Sigmoid colon (tissue), 7 donors: ENCODE data around the gene SZT2. TPM values are rescaled to one million over a fixed set of nuclear protein-coding genes. Genes with fewer than 3 reads are reported as not detected.
"Not testable (repeated sequence)": the region's sequence is repeated elsewhere in the genome, so short reads cannot be mapped to it uniquely, and the experiment has no call there.

Experiments used
- DNase-seq: peaks from one replicate; pipeline ENCODE4 v3.0.0-alpha.2; 2019
- H3K27ac ChIP-seq, 4 donors: fragments of 200-600 bp; sonication (generic); one replicate each; pipeline ENCODE4 v1.5.1; 2016 to 2019; ENCODE audit warnings: mild to moderate bottlenecking in 1 of 4
- H3K27me3 ChIP-seq, 3 donors: fragments of 200-600 bp; sonication (generic); one replicate each; pipeline ENCODE4 v1.5.1; 2019; ENCODE audit warnings: mild to moderate bottlenecking in 1 of 3
- H3K36me3 ChIP-seq, 4 donors: fragments of 200-600 bp; sonication (generic); one replicate each; pipeline ENCODE4 v1.5.1; 2016 to 2019
- H3K4me1 ChIP-seq, 4 donors: fragments of 200-600 bp; sonication (generic); one replicate each; pipeline ENCODE4 v1.5.1; 2017 to 2019
- H3K4me3 ChIP-seq, 4 donors: fragments of 200-600 bp; sonication (generic); one replicate each; pipeline ENCODE4 v1.5.1; 2017 to 2019; ENCODE audit warnings: mild to moderate bottlenecking in 2 of 4, moderate library complexity in 1 of 4
- H3K9me3 ChIP-seq, 4 donors: fragments of 200-600 bp in 3 of 4; sonication (generic) in 3 of 4; one replicate each; pipeline versions ENCODE4 v1.5.1 to v1.6.1; 2013 to 2019
- CTCF ChIP-seq, 4 experiments: fragments of 450-650 bp in 3 of 4; fragments of 200-600 bp in 1 of 4; IDR thresholded peaks; one replicate each; pipeline ENCODE4 v1.5.1; 2016 to 2019; ENCODE audit warnings: antibody characterized with exemption in 4 of 4, mild to moderate bottlenecking in 3 of 4, moderate library complexity in 2 of 4
- EP300 ChIP-seq, 4 donors: sonication (generic); formaldehyde crosslinking; IDR thresholded peaks; one replicate each; pipeline ENCODE4 v1.6.1; 2017; ENCODE audit warnings: antibody characterized with exemption in 4 of 4
- POLR2A ChIP-seq, 2 donors: fragments of 450-650 bp; IDR thresholded peaks; one replicate each; pipeline ENCODE4 v1.6.1; 2016; ENCODE audit warnings: antibody characterized with exemption in 2 of 2, mild to moderate bottlenecking in 2 of 2, moderate library complexity in 2 of 2
- POLR2AphosphoS5 ChIP-seq, 4 donors: sonication (generic); formaldehyde crosslinking; IDR thresholded peaks; one replicate each; pipeline ENCODE4 v1.6.1; 2017; ENCODE audit warnings: antibody characterized with exemption in 4 of 4
- WGBS, 2 donors: extraction: QIAGEN DNeasy Blood & Tissue Kit; methylation state at CpG; one replicate each; pipeline ENCODE4 v1.1.7; 2013; 5-methylcytosine and 5-hydroxymethylcytosine counted together
- intact Hi-C: fragments of 100-400 bp; cut with DNase I; formaldehyde crosslinking; loops from one replicate; pipeline ENCODE4 v1.15.1; 2023
- polyA plus RNA-seq, 3 donors: library from polyadenylated mRNA; stranded (reverse); fragments of 200-250 nt; gene quantifications; one replicate each; pipeline ENCODE4 v1.2.3, GENCODE V29; 2013
- small RNA-seq, 3 donors: library from RNA; depleted of rRNA; stranded (forward); fragments of <200 nt; gene quantifications; one replicate each; pipeline ENCODE3, GENCODE V24; 2016
- total RNA-seq, 4 donors: library from RNA; depleted of rRNA; stranded (reverse); fragments of >200 nt; gene quantifications; one replicate each; pipeline ENCODE4 v1.1.0, GENCODE V29; 2016
- donor health status: healthy with polysubstance abuse.
- donor health status: Bipolar disorder and iron deficiency.
- donor health status: healthy.

The SZT2 gene
- total and polyA plus RNA-seq, 7 donors: 4.6 to 47.4 (median 19.3) TPM

GRCh38 chr1:43493661-43494450, 104.2 kb downstream of the SZT2 start:
- Histone ChIP-seq H3K9me3 (peaks cover 3 to 5% (median 3%) of the 10 kb centered on the region in 4 donors), H3K4me1 (no peaks in the 10 kb centered on the region), H3K36me3 (no peaks in the 10 kb centered on the region), H3K27me3 (no peaks in the 10 kb centered on the region), H3K27ac (no peak overlapping the region), H3K4me3 (no peak overlapping the region)
- WGBS, 2 donors: 63 to 74% methylated on average over 11 of the region's 11 CpGs
- TF ChIP-seq CTCF (IDR thresholded peaks at IDR 0.05) (no peak), EP300 (IDR thresholded peaks at IDR 0.05) (no peak), POLR2A (IDR thresholded peaks at IDR 0.05) (no peak), POLR2AphosphoS5 (IDR thresholded peaks at IDR 0.05) (no peak)
- intact Hi-C loops: no loop called here
- no peak for DNase-seq

- H3K4me1 ChIP-seq: no peaks in the 10 kb centered on the region
- no peak overlapping the region for H3K4me3 ChIP-seq
- WGBS, 2 donors: 87 to 92% methylated on average over 7 of the region's 7 CpGs
- TF ChIP-seq CTCF (IDR thresholded peaks at IDR 0.05): no peak
- TF ChIP-seq POLR2AphosphoS5 (IDR thresholded peaks at IDR 0.05): no peak
- no peak for TF ChIP-seq EP300 (IDR thresholded peaks at IDR 0.05)
- TF ChIP-seq POLR2A (IDR thresholded peaks at IDR 0.05): no peak
- intact Hi-C loops: no loop called here
- DNase-seq: no peak
- no peaks in the 10 kb centered on the region for H3K27me3 ChIP-seq
- H3K36me3 ChIP-seq: no peaks in the 10 kb centered on the region
- no peak overlapping the region for H3K27ac ChIP-seq
- peaks cover 2 to 5% (median 3%) of the 10 kb centered on the region in 4 donors for H3K9me3 ChIP-seq
Measured at GRCh38 chr1:43495204-43495603, 105.5 kb downstream of the SZT2 start.

- DNase-seq: no peak
- no peaks in the 10 kb centered on the region for H3K4me1 ChIP-seq
- intact Hi-C loops: no loop called here
Measured at GRCh38 chr1:43499898-43500297, 110.2 kb downstream of the SZT2 start.

GRCh38 chr1:43501806-43502205, 112.1 kb downstream of the SZT2 start:
- H3K36me3 ChIP-seq, H3K9me3 ChIP-seq, DNase-seq, intact Hi-C loops, H3K4me1 ChIP-seq, H3K27ac ChIP-seq, H3K4me3 ChIP-seq, H3K27me3 ChIP-seq: not testable (repeated sequence)
- 96 to 98% methylated on average over 20 to 24 of the region's 33 CpGs for WGBS, 2 donors

More at GRCh38 chr1:43499898-43500297, 110.2 kb downstream of the SZT2 start:
- no peaks in the 10 kb centered on the region for H3K27me3 ChIP-seq
- H3K4me3 ChIP-seq: no peak overlapping the region
- H3K9me3 ChIP-seq: no peaks in the 10 kb centered on the region
- H3K27ac ChIP-seq: no peak overlapping the region
- 87 to 90% methylated on average over 6 of the region's 6 CpGs for WGBS, 2 donors
- TF ChIP-seq POLR2A (IDR thresholded peaks at IDR 0.05) (no peak), CTCF (IDR thresholded peaks at IDR 0.05) (no peak), POLR2AphosphoS5 (IDR thresholded peaks at IDR 0.05) (no peak), EP300 (IDR thresholded peaks at IDR 0.05) (no peak)
- H3K36me3 ChIP-seq: no peaks in the 10 kb centered on the region

GRCh38 chr1:43503534-43503933, 113.8 kb downstream of the SZT2 start:
- TF ChIP-seq POLR2A (IDR thresholded peaks at IDR 0.05) (no peak), EP300 (IDR thresholded peaks at IDR 0.05) (no peak), POLR2AphosphoS5 (IDR thresholded peaks at IDR 0.05) (no peak), CTCF (IDR thresholded peaks at IDR 0.05) (no peak)
- no peak overlapping the region for H3K4me3 ChIP-seq
- no peaks in the 10 kb centered on the region for H3K36me3 ChIP-seq
- H3K27ac ChIP-seq: no peak overlapping the region
- H3K4me1 ChIP-seq: no peaks in the 10 kb centered on the region
- intact Hi-C loops: no loop called here
- DNase-seq: no peak
- no peaks in the 10 kb centered on the region for H3K27me3 ChIP-seq
- 94% methylated on average over 8 of the region's 8 CpGs for WGBS, 2 donors
- H3K9me3 ChIP-seq: no peaks in the 10 kb centered on the region

Small RNA genes lying within 50 kb of the gene (small RNA-seq; reads per million reads assigned to genes)
- 0 reads per million in 3 donors for gene MIR6735

Other genes with a start within 250 kb of the SZT2 start
- 10 to 100 TPM; 34.9 to 48.7 (median 41.6) TPM for gene EBNA1BP2, start 217.6 kb upstream of the SZT2 start, total RNA-seq
- gene EBNA1BP2, start 217.6 kb upstream of the SZT2 start, polyA plus RNA-seq: 10 to 100 TPM; 51.6 to 75.0 (median 63.7) TPM
- gene CFAP57, start 217.6 kb upstream of the SZT2 start, total RNA-seq: under 1 TPM in 1 of 4 donors, not detected in 3; under 0.01 TPM
- gene CFAP57, start 217.6 kb upstream of the SZT2 start, polyA plus RNA-seq: under 1 TPM in 1 of 3 donors, not detected in 2; 0.06 TPM
- gene TMEM125, start 119.9 kb upstream of the SZT2 start, total RNA-seq: not detected
- 10 to 100 TPM; 29.4 to 41.7 (median 29.6) TPM for gene TMEM125, start 119.9 kb upstream of the SZT2 start, polyA plus RNA-seq
- gene C1orf210, start 104.3 kb upstream of the SZT2 start, total RNA-seq: 1 to 10 TPM in 1 of 4 donors, not detected in 3; 2.1 TPM
- 10 to 100 TPM; 44.6 to 68.5 (median 64.3) TPM for gene C1orf210, start 104.3 kb upstream of the SZT2 start, polyA plus RNA-seq
- gene TIE1, start 88.9 kb upstream of the SZT2 start, total RNA-seq: 10 to 100 TPM in 3 of 4 donors, 1 to 10 TPM in 1; 8.8 to 33.8 (median 10.2) TPM
- gene TIE1, start 88.9 kb upstream of the SZT2 start, polyA plus RNA-seq: 1 to 10 TPM; 1.2 to 9.5 (median 1.8) TPM
- gene MPL, start 52.1 kb upstream of the SZT2 start, total RNA-seq: not detected
- not detected for gene MPL, start 52.1 kb upstream of the SZT2 start, polyA plus RNA-seq
- 1 to 10 TPM in 2 of 4 donors, under 1 TPM in 2; 0.66 to 3.4 (median 1.2) TPM for gene CDC20, start 30.9 kb upstream of the SZT2 start, total RNA-seq
- 10 to 100 TPM; 11.4 to 65.7 (median 17.1) TPM for gene CDC20, start 30.9 kb upstream of the SZT2 start, polyA plus RNA-seq
- gene ELOVL1, start 21.9 kb upstream of the SZT2 start, total RNA-seq: 10 to 100 TPM; 26.8 to 39.6 (median 29.5) TPM
- gene ELOVL1, start 21.9 kb upstream of the SZT2 start, polyA plus RNA-seq: 100 to 1,000 TPM in 1 of 3 donors, 10 to 100 TPM in 2; 43.2 to 155 (median 63.6) TPM
- gene MED8, start 99 bp upstream of the SZT2 start, total RNA-seq: 10 to 100 TPM; 25.3 to 33.4 (median 29.6) TPM
- 10 to 100 TPM; 34.2 to 43.9 (median 36.6) TPM for gene MED8, start 99 bp upstream of the SZT2 start, polyA plus RNA-seq
- gene HYI, start 64.0 kb downstream of the SZT2 start, total RNA-seq: 100 to 1,000 TPM in 1 of 4 donors, 10 to 100 TPM in 3; 65.8 to 104 (median 78.7) TPM
- gene HYI, start 64.0 kb downstream of the SZT2 start, polyA plus RNA-seq: 10 to 100 TPM; 40.4 to 72.8 (median 55.9) TPM
- 10 to 100 TPM; 38.2 to 78.7 (median 42.9) TPM for gene PTPRF, start 141.0 kb downstream of the SZT2 start, total RNA-seq
- 100 to 1,000 TPM in 1 of 3 donors, 10 to 100 TPM in 2; 18.6 to 125 (median 31.7) TPM for gene PTPRF, start 141.0 kb downstream of the SZT2 start, polyA plus RNA-seq